Measurements from ENCODE around the gene SLC24A3. TPM values are rescaled to one million over a fixed set of nuclear protein-coding genes. Genes with fewer than 3 reads are reported as not detected.

SLC24A3 gene
- total RNA-seq, 4 donors from 2014 or later, result 2.3 to 6.9 (median 5.4) TPM

GRCh38 chr20:19371112-19371511 is 158.7 kb downstream of the SLC24A3 start:
- DNase-seq (ENCODE audit: low spot score in 2 of 2), result no peak
- no peak for TF ChIP-seq POLR2A (IDR thresholded peaks at IDR 0.05)
- no peak for TF ChIP-seq CTCF (IDR thresholded peaks at IDR 0.05)
- 84 to 95% methylated on average over 1 of the region's 1 CpG for WGBS, 2 donors
- intact Hi-C loops (cut with DNase I; ENCODE audit: low total_unique reads), result no loop called here
- no peak overlapping the region for H3K4me3 ChIP-seq (ENCODE audit: low read depth, poor library complexity, severe bottlenecking)

DNA sequence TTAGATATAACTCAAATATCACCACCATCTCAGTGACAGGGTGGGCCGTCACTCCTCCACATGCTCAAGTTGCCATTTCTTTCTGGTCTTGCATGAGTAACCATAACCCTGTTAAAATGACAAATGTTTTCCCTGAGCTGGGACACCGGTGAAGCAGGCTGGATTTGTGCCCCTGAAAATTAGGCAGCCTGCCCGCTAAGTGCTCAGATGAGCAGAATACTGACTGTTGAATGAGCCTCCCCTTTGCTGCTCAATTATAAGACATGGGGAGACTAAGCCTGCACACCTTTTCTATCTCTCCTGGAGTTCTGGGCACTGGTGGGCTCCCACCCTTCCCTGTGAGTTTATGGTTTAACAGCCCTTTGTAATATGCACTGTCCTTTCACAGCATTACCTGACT is 161.8 kb downstream of the SLC24A3 start:
- TF ChIP-seq POLR2A (IDR thresholded peaks at IDR 0.05), result no peak
- TF ChIP-seq CTCF (IDR thresholded peaks at IDR 0.05), result no peak
- no peak overlapping the region for H3K4me3 ChIP-seq (ENCODE audit: low read depth, poor library complexity, severe bottlenecking)
- intact Hi-C loops (cut with DNase I; ENCODE audit: low total_unique reads), result no loop called here
- 90 to 92% methylated on average over 3 of the region's 3 CpGs for WGBS, 2 donors
- DNase-seq (ENCODE audit: low spot score in 2 of 2), result no peak

GRCh38 chr20:19375395-19375794 is 163.0 kb downstream of the SLC24A3 start:
- no peak for TF ChIP-seq POLR2A (IDR thresholded peaks at IDR 0.05)
- TF ChIP-seq CTCF (IDR thresholded peaks at IDR 0.05), result no peak

DNA sequence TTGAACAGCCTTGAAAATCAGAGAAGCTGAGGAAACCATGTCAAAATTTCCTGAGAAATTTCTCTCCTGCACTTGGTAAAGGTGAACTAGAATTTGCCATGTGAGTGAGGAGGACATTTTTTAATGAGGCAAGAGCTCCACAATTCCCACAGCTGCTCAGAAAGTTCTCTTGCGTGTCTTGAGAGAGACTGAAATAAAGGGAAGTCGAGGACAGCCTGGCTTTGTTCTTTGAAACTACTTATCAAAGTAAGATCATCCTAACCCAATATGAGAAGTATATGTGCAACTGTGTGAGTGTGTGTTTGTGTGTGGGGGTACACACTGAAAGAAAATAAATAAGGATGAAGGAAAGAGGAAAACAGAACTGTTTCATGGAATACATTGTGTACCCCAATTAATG is 163.4 kb downstream of the SLC24A3 start:
- WGBS, 2 donors, result 75 to 79% methylated on average over 2 of the region's 2 CpGs
- intact Hi-C loops (cut with DNase I; ENCODE audit: low total_unique reads), result no loop called here
- TF ChIP-seq CTCF (IDR thresholded peaks at IDR 0.05) (no peak), POLR2A (IDR thresholded peaks at IDR 0.05) (no peak)
- no peak overlapping the region for H3K4me3 ChIP-seq (ENCODE audit: low read depth, poor library complexity, severe bottlenecking)
- DNase-seq (ENCODE audit: low spot score in 2 of 2), result no peak

More at GRCh38 chr20:19375395-19375794, 163.0 kb downstream of the SLC24A3 start:
- WGBS, 2 donors, result 77 to 87% methylated on average over 6 of the region's 6 CpGs
- intact Hi-C loops (cut with DNase I; ENCODE audit: low total_unique reads), result no loop called here
- H3K4me3 ChIP-seq (ENCODE audit: low read depth, poor library complexity, severe bottlenecking), result no peak overlapping the region
- DNase-seq (ENCODE audit: low spot score in 2 of 2), result no peak

- H3K4me3 ChIP-seq (ENCODE audit: low read depth, poor library complexity, severe bottlenecking), result no peak overlapping the region
- DNase-seq (ENCODE audit: low spot score in 2 of 2), result no peak
- 64 to 69% methylated on average over 17 of the region's 17 CpGs for WGBS, 2 donors
- TF ChIP-seq CTCF (IDR thresholded peaks at IDR 0.05), result no peak
- no peak for TF ChIP-seq POLR2A (IDR thresholded peaks at IDR 0.05)
- intact Hi-C loops (cut with DNase I; ENCODE audit: low total_unique reads), result no loop called here
These were observed 164.2 kb downstream of the SLC24A3 start for GRCh38 chr20:19376451-19377229.

GRCh38 chr20:19378058-19378457 is 165.6 kb downstream of the SLC24A3 start:
- intact Hi-C loops (cut with DNase I; ENCODE audit: low total_unique reads), result no loop called here
- WGBS, 2 donors, result 74 to 81% methylated on average over 3 of the region's 3 CpGs
- no peak for DNase-seq (ENCODE audit: low spot score in 2 of 2)
- no peak for TF ChIP-seq CTCF (IDR thresholded peaks at IDR 0.05)
- TF ChIP-seq POLR2A (IDR thresholded peaks at IDR 0.05), result no peak
- H3K4me3 ChIP-seq (ENCODE audit: low read depth, poor library complexity, severe bottlenecking), result no peak overlapping the region
